Measurements from ENCODE around the gene SLC11A1. TPM values are rescaled to one million over a fixed set of nuclear protein-coding genes. Genes with fewer than 3 reads are reported as not detected.

SLC11A1 gene
- total and polyA plus RNA-seq, 8 donors: 0.70 to 194 (median 0.97) TPM

GRCh38 chr2:218404351-218405085 is 22.4 kb downstream of the SLC11A1 start:
- H3K36me3 ChIP-seq: peaks cover 0 to 43% of the 10 kb centered on the region in 2 donors
- peak overlapping the region; percentile 33 to 93 for H3K27ac ChIP-seq
- intact Hi-C loops (cut with DNase I): loop anchor here in 1 of 2 donors (5.0 kb wide), 1 partner anchor 63 kb away; no protein-coding TSS in a partner anchor
- H3K9me3 ChIP-seq: no peaks in the 10 kb centered on the region
- ATAC-seq: no peak
- no peaks in the 10 kb centered on the region for H3K27me3 ChIP-seq
- no peak overlapping the region for H3K4me3 ChIP-seq
- no peak for TF ChIP-seq CTCF (IDR thresholded peaks at IDR 0.05)
- DNase-seq: no peak
- peaks cover 32 to 72% of the 10 kb centered on the region in 2 donors for H3K4me1 ChIP-seq

GRCh38 chr2:218405086-218405745 is 23.1 kb downstream of the SLC11A1 start:
- H3K27ac ChIP-seq: peak overlapping the region; percentile 82 to 93
- peaks cover 32 to 72% of the 10 kb centered on the region in 2 donors for H3K4me1 ChIP-seq
- H3K36me3 ChIP-seq: peaks cover 0 to 43% of the 10 kb centered on the region in 2 donors
- H3K27me3 ChIP-seq: no peaks in the 10 kb centered on the region
- H3K9me3 ChIP-seq: no peaks in the 10 kb centered on the region
- peak overlapping the region in 1 of 2 donors; percentile 41 for H3K4me3 ChIP-seq
- intact Hi-C loops (cut with DNase I): loop anchor here in 1 of 2 donors (5.0 kb wide), 1 partner anchor 62 kb away; no protein-coding TSS in a partner anchor
- no peak for TF ChIP-seq CTCF (IDR thresholded peaks at IDR 0.05)
- DNase-seq (no peak), ATAC-seq (no peak)

GRCh38 chr2:218405746-218406208 is 23.7 kb downstream of the SLC11A1 start:
- peaks cover 0 to 43% of the 10 kb centered on the region in 2 donors for H3K36me3 ChIP-seq
- TF ChIP-seq CTCF (IDR thresholded peaks at IDR 0.05): no peak
- H3K9me3 ChIP-seq: no peaks in the 10 kb centered on the region
- peak overlapping the region; percentile 82 to 93 for H3K27ac ChIP-seq
- H3K4me3 ChIP-seq: peak overlapping the region in 1 of 2 donors; percentile 41
- intact Hi-C loops (cut with DNase I): loop anchor here in 1 of 2 donors (5.0 kb wide), 1 partner anchor 62 kb away; no protein-coding TSS in a partner anchor
- H3K4me1 ChIP-seq: peaks cover 32 to 72% of the 10 kb centered on the region in 2 donors
- DNase-seq (peak in 1 of 4 donors; percentile 47), ATAC-seq (peak; percentile 33)
- H3K27me3 ChIP-seq: no peaks in the 10 kb centered on the region

- Histone ChIP-seq H3K36me3 (peaks cover 0 to 42% of the 10 kb centered on the region in 2 donors), H3K27ac (peak overlapping the region; percentile 93), H3K27me3 (no peaks in the 10 kb centered on the region), H3K9me3 (no peaks in the 10 kb centered on the region), H3K4me3 (peak overlapping the region; percentile 41 to 43), H3K4me1 (peaks cover 27 to 66% of the 10 kb centered on the region in 2 donors)
- peak; percentile 75 for TF ChIP-seq CTCF (IDR thresholded peaks at IDR 0.05)
- DNase-seq: peak; percentile 89 to 100 (median 97)
- ATAC-seq: peak; percentile 90
- intact Hi-C loops (cut with DNase I): loop anchor here in 1 of 2 donors (5.0 kb wide), 1 partner anchor 61 kb away; no protein-coding TSS in a partner anchor
These were observed 24.3 kb downstream of the SLC11A1 start for GRCh38 chr2:218406209-218406948.

All from left lung (tissue), 10 donors.